Measurements from ENCODE around the gene IL1RAP. TPM values are rescaled to one million over a fixed set of nuclear protein-coding genes. Genes with fewer than 3 reads are reported as not detected.

The IL1RAP gene
- total RNA-seq, 2 experiments from 2014 or later = 13.7 to 14.7 TPM

- H3K27ac Mint-ChIP-seq = no peak overlapping the region
- peak in 4 of 14 experiments; percentile 6 to 79 (median 50) for DNase-seq
- Histone ChIP-seq H3K36me3 (ENCODE audit: insufficient read depth, low read length) (no peaks in the 10 kb centered on the region), H3K27me3 (ENCODE audit: control insufficient read depth in 1 of 2, insufficient read depth in 2 of 2, low read length in 2 of 2) (no peaks in the 10 kb centered on the region), H3K27ac (ENCODE audit: low read depth in 1 of 2, low read length in 2 of 2) (no peak overlapping the region), H3K9me3 (ENCODE audit: control insufficient read depth in 1 of 2, insufficient read depth in 1 of 2, low read length in 2 of 2) (no peaks in the 10 kb centered on the region), H3K4me1 (ENCODE audit: insufficient read depth, low read length) (no peaks in the 10 kb centered on the region), H3K4me3 (ENCODE audit: low read length) (no peak overlapping the region)
- no peaks in the 10 kb centered on the region for H3K4me1 Mint-ChIP-seq (ENCODE audit: low read depth)
- intact Hi-C loops (cut with DNase I, micrococcal nuclease) = no loop called here
- no peaks in the 10 kb centered on the region for H3K9me3 Mint-ChIP-seq
- ATAC-seq (ENCODE audit: poor library complexity) = no peak
- ChIA-PET CTCF (no interaction called here), POLR2A (no interaction called here)
- H3K36me3 Mint-ChIP-seq (ENCODE audit: low read depth) = peaks cover 36% of the 10 kb centered on the region
- H3K4me3 Mint-ChIP-seq = no peak overlapping the region
- TF ChIP-seq, protein P1, sequence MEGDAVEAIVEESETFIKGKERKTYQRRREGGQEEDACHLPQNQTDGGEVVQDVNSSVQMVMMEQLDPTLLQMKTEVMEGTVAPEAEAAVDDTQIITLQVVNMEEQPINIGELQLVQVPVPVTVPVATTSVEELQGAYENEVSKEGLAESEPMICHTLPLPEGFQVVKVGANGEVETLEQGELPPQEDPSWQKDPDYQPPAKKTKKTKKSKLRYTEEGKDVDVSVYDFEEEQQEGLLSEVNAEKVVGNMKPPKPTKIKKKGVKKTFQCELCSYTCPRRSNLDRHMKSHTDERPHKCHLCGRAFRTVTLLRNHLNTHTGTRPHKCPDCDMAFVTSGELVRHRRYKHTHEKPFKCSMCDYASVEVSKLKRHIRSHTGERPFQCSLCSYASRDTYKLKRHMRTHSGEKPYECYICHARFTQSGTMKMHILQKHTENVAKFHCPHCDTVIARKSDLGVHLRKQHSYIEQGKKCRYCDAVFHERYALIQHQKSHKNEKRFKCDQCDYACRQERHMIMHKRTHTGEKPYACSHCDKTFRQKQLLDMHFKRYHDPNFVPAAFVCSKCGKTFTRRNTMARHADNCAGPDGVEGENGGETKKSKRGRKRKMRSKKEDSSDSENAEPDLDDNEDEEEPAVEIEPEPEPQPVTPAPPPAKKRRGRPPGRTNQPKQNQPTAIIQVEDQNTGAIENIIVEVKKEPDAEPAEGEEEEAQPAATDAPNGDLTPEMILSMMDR (IDR thresholded peaks at IDR 0.05) = no peak
- no peaks in the 10 kb centered on the region for H3K27me3 Mint-ChIP-seq
These were observed 52.4 kb downstream of the IL1RAP start for GRCh38 chr3:190566043-190566933.

GRCh38 chr3:190568036-190568435, 54.2 kb downstream of the IL1RAP start:
- H3K36me3 Mint-ChIP-seq (ENCODE audit: low read depth) = peaks cover 35% of the 10 kb centered on the region
- Histone ChIP-seq H3K4me1 (ENCODE audit: insufficient read depth, low read length) (no peaks in the 10 kb centered on the region), H3K9me3 (ENCODE audit: control insufficient read depth in 1 of 2, insufficient read depth in 1 of 2, low read length in 2 of 2) (no peaks in the 10 kb centered on the region), H3K27me3 (ENCODE audit: control insufficient read depth in 1 of 2, insufficient read depth in 2 of 2, low read length in 2 of 2) (no peaks in the 10 kb centered on the region), H3K27ac (ENCODE audit: low read depth in 1 of 2, low read length in 2 of 2) (no peak overlapping the region), H3K4me3 (ENCODE audit: low read length) (no peak overlapping the region), H3K36me3 (ENCODE audit: insufficient read depth, low read length) (no peaks in the 10 kb centered on the region)
- H3K27ac Mint-ChIP-seq = no peak overlapping the region
- ATAC-seq (ENCODE audit: poor library complexity) (no peak), DNase-seq (no peak)
- no peaks in the 10 kb centered on the region for H3K27me3 Mint-ChIP-seq
- ChIA-PET CTCF (interaction anchor here (0.9 kb wide), 1 partner anchor 19 kb away, joined by 3 read pairs; no protein-coding TSS in a partner anchor), POLR2A (no interaction called here)
- H3K9me3 Mint-ChIP-seq = no peaks in the 10 kb centered on the region
- TF ChIP-seq, protein P1 (IDR thresholded peaks at IDR 0.05) = no peak
- intact Hi-C loops (cut with DNase I, micrococcal nuclease) = no loop called here
- no peak overlapping the region for H3K4me3 Mint-ChIP-seq
- H3K4me1 Mint-ChIP-seq (ENCODE audit: low read depth) = no peaks in the 10 kb centered on the region

GRCh38 chr3:190574473-190574872, 60.6 kb downstream of the IL1RAP start:
- H3K4me1 ChIP-seq (ENCODE audit: insufficient read depth, low read length) = no peaks in the 10 kb centered on the region
- Mint-ChIP-seq H3K36me3 (ENCODE audit: low read depth) (peaks cover 28% of the 10 kb centered on the region), H3K9me3 (no peaks in the 10 kb centered on the region), H3K4me1 (ENCODE audit: low read depth) (no peaks in the 10 kb centered on the region), H3K27ac (no peak overlapping the region), H3K4me3 (no peak overlapping the region), H3K27me3 (no peaks in the 10 kb centered on the region)
- no peaks in the 10 kb centered on the region for H3K36me3 ChIP-seq (ENCODE audit: insufficient read depth, low read length)
- intact Hi-C loops (cut with DNase I, micrococcal nuclease) = no loop called here
- H3K9me3 ChIP-seq (ENCODE audit: control insufficient read depth in 1 of 2, insufficient read depth in 1 of 2, low read length in 2 of 2) = no peaks in the 10 kb centered on the region
- DNase-seq (no peak), ATAC-seq (ENCODE audit: poor library complexity) (no peak)
- no peaks in the 10 kb centered on the region for H3K27me3 ChIP-seq (ENCODE audit: control insufficient read depth in 1 of 2, insufficient read depth in 2 of 2, low read length in 2 of 2)
- no peak overlapping the region for H3K4me3 ChIP-seq (ENCODE audit: low read length)
- H3K27ac ChIP-seq (ENCODE audit: low read depth in 1 of 2, low read length in 2 of 2) = no peak overlapping the region
- TF ChIP-seq, protein P1 (IDR thresholded peaks at IDR 0.05) = no peak
- ChIA-PET POLR2A (no interaction called here), CTCF (no interaction called here)

All from CD4-positive, alpha-beta T cell (primary cell).